ENCODE data around the gene ATP11B. TPM values are rescaled to one million over a fixed set of nuclear protein-coding genes. Genes with fewer than 3 reads are reported as not detected.

Gene ATP11B
- total RNA-seq, 1 donor from 2014 or later = 104 TPM

- intact Hi-C loops (cut with micrococcal nuclease) = no loop called here
Observed at GRCh38 chr3:182947888-182948287, 154.6 kb downstream of the ATP11B start.

GRCh38 chr3:182948305-182948704, 155.0 kb downstream of the ATP11B start:
- intact Hi-C loops (cut with micrococcal nuclease) = no loop called here

- intact Hi-C loops (cut with micrococcal nuclease) = no loop called here
Observed at GRCh38 chr3:182949688-182950087, 156.4 kb downstream of the ATP11B start.

DNA sequence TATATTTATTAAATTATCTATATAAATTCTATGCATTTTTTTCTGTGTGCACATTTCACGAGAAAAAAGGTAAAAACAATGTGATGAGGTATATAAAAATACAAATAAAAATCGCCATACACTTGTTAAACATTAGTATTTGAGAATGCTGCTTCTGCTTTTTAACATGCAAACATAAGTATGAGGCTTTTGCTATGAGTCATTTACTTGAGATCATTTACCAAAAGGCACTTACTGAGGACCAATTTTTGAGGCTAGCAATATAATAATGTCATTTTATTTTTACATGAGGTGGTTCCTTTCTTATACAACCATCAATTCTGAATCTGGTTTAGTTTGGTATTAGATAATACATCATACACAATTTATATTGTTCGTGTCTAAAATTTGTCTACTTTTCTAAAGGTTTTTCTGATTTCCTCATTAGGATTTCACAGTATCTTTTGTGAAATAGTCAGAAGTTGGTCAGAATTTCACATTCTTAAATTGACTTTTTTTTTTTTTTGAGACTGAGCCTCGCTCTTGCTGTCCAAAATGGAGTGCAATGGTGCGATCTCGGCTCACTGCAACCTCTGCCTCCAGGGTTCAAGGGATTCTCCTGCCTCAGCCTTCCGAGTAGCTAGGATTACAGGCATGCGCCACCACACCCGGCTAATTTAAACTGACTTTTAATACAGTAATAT, 161.4 kb downstream of the ATP11B start:
- intact Hi-C loops (cut with micrococcal nuclease) = no loop called here

- intact Hi-C loops (cut with micrococcal nuclease) = no loop called here
Observed at GRCh38 chr3:182957226-182957625, 163.9 kb downstream of the ATP11B start.

- intact Hi-C loops (cut with micrococcal nuclease) = no loop called here
Observed at GRCh38 chr3:182957676-182958266, 164.5 kb downstream of the ATP11B start.

DNA sequence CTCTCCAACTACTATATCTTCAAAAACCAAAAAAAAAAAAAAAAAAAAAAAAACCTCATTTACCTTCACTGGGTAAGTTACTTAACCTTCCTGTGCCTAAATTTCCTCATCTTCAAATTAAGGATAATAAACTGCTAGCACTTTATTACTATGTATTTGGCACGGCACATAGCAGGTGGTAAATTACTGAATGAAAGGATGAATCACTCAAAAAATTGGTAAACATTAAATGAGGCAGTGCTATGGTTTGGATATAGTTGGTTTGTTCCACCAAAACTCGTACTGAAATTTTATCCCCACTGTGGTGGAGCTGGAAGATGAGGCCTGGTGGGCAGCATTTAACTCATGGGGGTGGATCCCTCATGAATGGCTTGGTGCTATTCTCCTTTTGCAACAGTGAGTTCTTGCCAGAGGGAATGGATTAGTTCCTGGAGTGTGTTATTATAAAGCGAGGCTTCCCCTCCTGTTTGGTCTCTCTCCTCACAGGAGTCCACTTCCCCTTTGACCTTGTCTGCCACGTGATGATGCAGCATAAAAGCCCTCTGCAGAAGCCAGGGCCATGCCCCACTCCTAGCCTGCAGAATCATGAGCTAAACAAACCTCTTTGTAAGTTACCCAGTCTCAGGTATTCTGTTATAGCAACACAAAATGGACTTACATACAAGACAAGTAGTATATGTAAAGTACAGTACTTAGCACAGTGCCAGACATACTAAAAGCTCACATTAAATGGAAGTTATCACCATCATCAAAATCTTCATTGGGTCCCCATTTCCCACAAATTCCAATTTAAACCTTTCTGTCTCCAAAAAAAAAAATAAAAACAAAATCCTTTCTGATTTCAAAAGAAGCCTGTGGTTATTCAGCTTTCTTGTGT, 166.4 kb downstream of the ATP11B start:
- intact Hi-C loops (cut with micrococcal nuclease) = no loop called here

GRCh38 chr3:182962166-182962565, 168.9 kb downstream of the ATP11B start:
- intact Hi-C loops (cut with micrococcal nuclease) = no loop called here

- intact Hi-C loops (cut with micrococcal nuclease) = no loop called here
Observed at GRCh38 chr3:182964179-182964578, 170.9 kb downstream of the ATP11B start.

GRCh38 chr3:182965861-182966366, 172.6 kb downstream of the ATP11B start:
- intact Hi-C loops (cut with micrococcal nuclease) = loop anchor here (2.0 kb wide), 1 partner anchor 15 kb away; the partner anchor contains the start of gene DCUN1D1

DNA sequence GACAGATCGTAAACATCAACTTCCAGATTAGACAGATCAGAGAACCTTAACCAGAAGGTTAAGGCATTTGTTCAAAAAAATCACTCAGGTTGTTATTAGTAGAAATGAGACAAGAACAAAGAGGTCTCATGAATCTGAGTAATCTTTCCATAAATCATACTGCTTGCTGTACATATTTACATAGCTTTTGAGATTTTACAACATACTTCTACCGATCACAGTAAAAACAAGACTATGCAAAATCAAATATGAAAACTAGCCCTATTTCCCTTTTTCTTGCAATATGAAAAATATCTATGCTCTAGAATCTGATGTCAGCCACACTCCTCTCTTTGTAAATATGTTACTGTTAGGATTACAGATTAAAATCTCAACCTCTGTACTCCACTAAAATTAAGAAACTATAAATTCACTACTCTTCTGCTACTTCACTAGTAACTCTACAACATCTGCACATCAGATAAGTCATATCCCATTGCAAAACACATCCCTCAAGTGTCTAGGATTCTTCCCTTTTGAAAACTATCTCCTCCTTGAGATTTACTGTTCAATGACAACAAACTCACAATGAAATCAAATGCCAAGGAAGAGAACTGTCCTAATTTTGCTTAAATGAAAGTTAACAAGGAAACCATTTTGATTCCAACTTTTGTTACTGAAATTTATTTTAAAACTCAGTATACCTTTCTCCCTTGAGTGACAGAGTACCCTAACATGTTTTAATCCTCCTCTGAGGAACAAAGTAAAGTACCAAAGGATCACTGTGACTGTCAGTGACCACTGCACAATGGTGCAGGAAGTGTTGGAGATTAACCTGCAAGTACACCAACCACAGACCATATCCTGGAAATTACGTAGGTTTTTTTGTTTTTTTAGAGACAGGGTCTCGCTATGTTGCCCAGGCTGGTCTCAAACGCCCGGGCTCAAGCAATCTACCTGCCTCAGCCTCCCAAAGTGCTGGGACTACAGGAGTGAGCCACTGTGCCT, 174.2 kb downstream of the ATP11B start:
- intact Hi-C loops (cut with micrococcal nuclease) = loop anchor here (2.0 kb wide), 1 partner anchor 13 kb away; the partner anchor contains the start of gene DCUN1D1

DNA sequence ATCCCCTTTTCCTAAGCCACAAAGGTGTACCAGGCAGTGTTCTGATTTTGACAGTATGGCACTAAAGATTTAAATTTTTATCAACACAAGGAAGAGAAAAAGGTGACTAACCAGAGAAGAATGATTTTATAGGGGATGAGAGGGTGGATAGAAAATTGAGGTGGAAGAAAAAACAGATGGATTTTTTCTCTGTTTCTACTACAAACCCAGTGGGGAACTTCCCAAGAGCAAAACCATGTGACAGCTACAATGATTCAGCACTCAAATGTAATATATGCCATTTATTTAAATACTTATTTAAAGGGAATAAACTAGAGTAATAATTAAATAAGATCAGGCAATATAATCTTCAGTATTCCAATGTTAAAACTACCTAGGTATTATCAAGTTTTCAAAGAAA, 176.0 kb downstream of the ATP11B start:
- intact Hi-C loops (cut with micrococcal nuclease) = no loop called here

DNA sequence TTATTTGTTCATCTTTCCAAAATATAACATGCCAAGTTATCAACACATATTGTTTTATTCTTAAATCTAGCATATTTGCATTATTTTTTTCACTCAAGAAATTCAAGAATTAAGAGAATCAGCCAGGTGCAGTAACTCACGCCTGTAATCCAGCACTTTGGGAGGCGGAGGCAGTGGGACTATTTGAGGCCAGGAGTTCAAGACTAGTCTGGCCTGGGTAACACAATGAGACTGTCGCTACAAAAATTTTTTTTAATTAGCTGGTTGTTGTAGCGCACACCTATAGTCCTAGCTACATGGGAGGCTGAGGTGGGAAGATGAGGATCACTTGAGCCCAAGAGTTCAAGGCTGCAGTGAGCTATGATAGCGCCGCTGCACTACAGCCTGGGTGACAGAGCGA, 176.5 kb downstream of the ATP11B start:
- intact Hi-C loops (cut with micrococcal nuclease) = no loop called here

DNA sequence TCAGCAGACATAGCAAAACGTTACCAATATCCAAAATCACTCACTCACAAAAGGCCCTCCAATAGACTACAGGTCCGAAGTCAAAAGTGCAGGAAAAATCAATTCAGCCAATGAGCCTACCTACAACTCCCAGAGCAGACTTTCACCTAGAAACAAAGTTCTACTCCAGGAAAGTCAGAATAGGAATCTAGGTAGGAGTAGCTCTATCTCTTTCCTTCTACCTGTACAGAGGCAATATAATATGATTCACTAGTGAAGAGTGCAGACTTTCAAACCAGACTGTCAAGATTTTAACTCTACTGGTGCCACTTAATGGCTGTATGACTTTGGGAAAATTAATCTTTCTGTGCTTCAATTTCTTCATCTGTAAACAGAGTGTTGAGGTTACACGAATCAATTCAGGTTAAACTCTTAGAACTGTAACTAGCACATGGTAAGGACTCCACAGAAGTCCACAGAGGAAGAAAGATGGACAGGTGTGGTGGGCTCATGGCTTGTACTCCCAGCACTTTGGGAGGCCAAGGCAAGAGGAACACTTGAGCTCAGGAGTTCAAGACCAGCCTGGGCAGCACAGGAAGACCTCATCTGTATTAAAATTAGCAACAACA, 177.6 kb downstream of the ATP11B start:
- intact Hi-C loops (cut with micrococcal nuclease) = no loop called here

Other genes starting within 250 kb of the ATP11B start
- 56.6 and 69.7 TPM in 2 replicates for gene DCUN1D1, start 187.0 kb downstream of the ATP11B start, total RNA-seq

Data from T-helper 2 cell treated with Interferon-gamma antibody and Interleukin-4, amounts not matched to agents 100 ng/mL and 5 ng/mL, for 36 hours (primary cell).